Measurements from ENCODE around the gene PGM1. TPM values are rescaled to one million over a fixed set of nuclear protein-coding genes. Genes with fewer than 3 reads are reported as not detected.

Gene PGM1
- total RNA-seq, 1 donor from 2014 or later, result 32.9 TPM

GRCh38 chr1:63653976-63654375 is 60.8 kb downstream of the PGM1 start:
- Mint-ChIP-seq H3K36me3 (peaks cover 14% of the 10 kb centered on the region), H3K27me3 (no peaks in the 10 kb centered on the region), H3K4me1 (ENCODE audit: unreplicated experiment) (peaks cover 20% of the 10 kb centered on the region), H3K9me3 (no peaks in the 10 kb centered on the region), H3K27ac (no peak overlapping the region), H3K4me3 (no peak overlapping the region)
- DNase-seq (ENCODE audit: extremely low spot score, unreplicated experiment), result no peak
- TF ChIP-seq CTCF (conservative IDR thresholded peaks at IDR 0.05), result no peak

DNA sequence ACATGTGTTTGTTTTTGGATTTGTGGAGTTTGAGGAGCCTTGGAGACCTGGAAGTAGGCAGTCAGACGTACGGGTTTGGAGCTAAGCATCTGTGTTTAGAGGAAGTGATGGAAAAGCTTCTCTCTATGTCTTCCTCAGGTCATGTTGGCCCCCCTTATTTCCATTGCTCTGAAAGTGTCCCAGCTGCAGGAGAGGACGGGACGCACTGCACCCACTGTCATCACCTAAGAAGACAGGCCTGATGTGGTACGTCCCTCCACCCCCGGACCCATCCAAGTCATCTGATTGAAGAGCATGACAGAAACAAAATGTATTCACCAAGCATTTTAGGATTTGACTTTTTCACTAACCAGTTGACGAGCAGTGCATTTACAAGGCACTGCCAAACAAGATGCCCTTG is 66.2 kb downstream of the PGM1 start:
- no peak overlapping the region for H3K27ac Mint-ChIP-seq
- H3K4me1 Mint-ChIP-seq (ENCODE audit: unreplicated experiment), result peaks cover 16% of the 10 kb centered on the region
- H3K9me3 Mint-ChIP-seq, result no peaks in the 10 kb centered on the region
- no peak for DNase-seq (ENCODE audit: extremely low spot score, unreplicated experiment)
- no peak for TF ChIP-seq CTCF (conservative IDR thresholded peaks at IDR 0.05)
- peaks cover 15% of the 10 kb centered on the region for H3K36me3 Mint-ChIP-seq
- H3K27me3 Mint-ChIP-seq, result no peaks in the 10 kb centered on the region
- no peak overlapping the region for H3K4me3 Mint-ChIP-seq

DNA sequence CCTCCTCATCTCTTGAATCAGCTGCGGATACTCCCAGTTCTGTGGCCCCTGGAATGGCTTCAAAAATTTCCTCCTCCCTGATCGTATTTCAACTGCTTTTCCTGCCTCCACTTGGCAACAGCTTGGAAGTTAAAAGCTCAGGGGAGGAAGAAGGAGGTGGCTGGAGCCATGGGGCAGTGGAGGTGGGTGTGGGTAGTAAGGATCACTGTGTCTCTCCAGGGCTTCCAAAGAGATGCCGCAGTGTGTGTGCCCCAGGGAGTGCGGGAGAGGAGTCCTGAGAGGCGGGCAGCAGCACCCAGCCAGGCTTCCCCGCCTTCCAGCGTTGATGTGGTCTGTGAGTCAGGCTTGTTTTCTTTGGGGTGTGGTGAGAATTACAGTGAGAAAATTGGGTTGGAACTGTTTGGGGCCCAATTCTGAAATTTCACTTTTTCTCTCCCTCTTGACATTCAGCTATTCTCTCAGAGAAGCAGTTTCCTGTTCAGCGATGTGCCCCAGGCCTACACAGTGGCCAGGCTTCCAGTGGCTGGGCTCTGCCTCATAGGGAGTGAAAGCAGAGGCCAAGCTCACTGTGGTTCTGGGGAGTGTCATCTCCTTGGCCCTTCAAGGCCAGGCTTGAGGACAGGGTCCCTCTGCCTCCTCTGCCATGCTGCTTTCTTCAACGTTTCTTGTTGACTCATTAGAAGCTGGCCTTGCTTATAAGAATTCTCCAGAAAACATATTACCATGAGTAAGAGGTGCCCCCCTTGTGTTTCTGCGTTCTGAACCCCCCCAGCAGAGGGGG is 69.0 kb downstream of the PGM1 start:
- H3K4me3 Mint-ChIP-seq, result no peak overlapping the region
- peaks cover 12% of the 10 kb centered on the region for H3K36me3 Mint-ChIP-seq
- H3K9me3 Mint-ChIP-seq, result peaks cover 7% of the 10 kb centered on the region
- H3K4me1 Mint-ChIP-seq (ENCODE audit: unreplicated experiment), result peaks cover 16% of the 10 kb centered on the region
- H3K27ac Mint-ChIP-seq, result no peak overlapping the region
- TF ChIP-seq CTCF (conservative IDR thresholded peaks at IDR 0.05), result no peak
- no peaks in the 10 kb centered on the region for H3K27me3 Mint-ChIP-seq
- DNase-seq (ENCODE audit: extremely low spot score, unreplicated experiment), result no peak

DNA sequence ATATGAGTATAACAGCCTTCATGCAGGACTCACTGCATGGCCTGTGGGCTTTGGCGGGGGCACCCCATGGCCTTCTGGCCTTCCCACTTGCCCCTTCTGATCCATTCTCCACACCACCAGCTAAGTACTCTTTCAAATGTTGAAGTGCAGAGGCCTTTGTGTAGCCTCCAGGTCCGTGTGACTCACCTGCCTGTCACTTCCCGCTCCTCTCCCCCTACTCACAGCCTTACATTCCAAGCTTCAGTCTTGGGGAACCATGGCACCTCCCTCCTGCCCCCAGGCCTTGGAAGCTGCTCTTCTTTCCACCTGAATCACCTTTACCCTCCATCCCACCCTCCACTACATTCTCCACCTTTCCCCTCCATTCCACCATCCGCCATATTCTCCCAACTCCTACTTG is 69.6 kb downstream of the PGM1 start:
- Mint-ChIP-seq H3K4me3 (no peak overlapping the region), H3K36me3 (peaks cover 8% of the 10 kb centered on the region), H3K27ac (no peak overlapping the region), H3K4me1 (ENCODE audit: unreplicated experiment) (peaks cover 16% of the 10 kb centered on the region), H3K27me3 (no peaks in the 10 kb centered on the region), H3K9me3 (peaks cover 7% of the 10 kb centered on the region)
- no peak for DNase-seq (ENCODE audit: extremely low spot score, unreplicated experiment)
- TF ChIP-seq CTCF (conservative IDR thresholded peaks at IDR 0.05), result no peak

DNA sequence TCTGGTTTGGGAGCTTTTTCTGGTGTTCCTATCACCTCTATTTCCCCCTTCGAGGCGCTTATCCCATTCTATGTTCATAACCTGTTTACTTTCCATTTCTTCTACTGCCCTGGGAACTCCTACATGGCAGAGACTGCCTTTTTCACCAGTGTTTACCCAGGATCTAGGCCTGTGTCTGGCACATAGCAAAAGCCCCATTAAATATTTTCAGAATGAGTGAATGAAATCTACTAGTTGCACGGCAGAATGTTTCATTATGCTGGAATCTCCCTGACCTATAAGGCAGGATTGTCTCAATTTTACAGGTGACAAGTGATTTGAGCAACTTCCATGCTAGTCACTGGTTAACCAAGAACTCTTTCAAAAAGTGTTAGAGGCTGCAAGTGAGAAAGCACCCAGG is 70.1 kb downstream of the PGM1 start:
- Mint-ChIP-seq H3K4me3 (no peak overlapping the region), H3K4me1 (ENCODE audit: unreplicated experiment) (peaks cover 16% of the 10 kb centered on the region), H3K27me3 (no peaks in the 10 kb centered on the region), H3K36me3 (peaks cover 8% of the 10 kb centered on the region), H3K9me3 (peaks cover 7% of the 10 kb centered on the region), H3K27ac (no peak overlapping the region)
- no peak for DNase-seq (ENCODE audit: extremely low spot score, unreplicated experiment)
- TF ChIP-seq CTCF (conservative IDR thresholded peaks at IDR 0.05), result no peak
